Peyer's patch (tissue), 4 donors: ENCODE data around the gene PSMB2.
"Not testable (repeated sequence)": the region's sequence is repeated elsewhere in the genome, so short reads cannot be mapped to it uniquely, and the experiment has no call there.

ENCODE experiments used
- POLR2A ChIP-seq, 2 donors: fragments of 450-650 bp; IDR thresholded peaks; one replicate each; pipeline ENCODE4 v1.5.1; 2017; ENCODE audit warnings: antibody characterized with exemption in 2 of 2, mild to moderate bottlenecking in 2 of 2, moderate library complexity in 2 of 2
- TF ChIP-seq, protein P1 (sequence below), 6 experiments: fragments of 450-650 bp in 4 of 6; fragments of 200-600 bp in 2 of 6; sonication (generic) in 1 of 6; IDR thresholded peaks; one replicate each; pipeline ENCODE4 v1.5.1; 2017 to 2019; ENCODE audit warnings: antibody characterized with exemption in 6 of 6, mild to moderate bottlenecking in 3 of 6, moderate library complexity in 1 of 6

- TF ChIP-seq, protein P1, sequence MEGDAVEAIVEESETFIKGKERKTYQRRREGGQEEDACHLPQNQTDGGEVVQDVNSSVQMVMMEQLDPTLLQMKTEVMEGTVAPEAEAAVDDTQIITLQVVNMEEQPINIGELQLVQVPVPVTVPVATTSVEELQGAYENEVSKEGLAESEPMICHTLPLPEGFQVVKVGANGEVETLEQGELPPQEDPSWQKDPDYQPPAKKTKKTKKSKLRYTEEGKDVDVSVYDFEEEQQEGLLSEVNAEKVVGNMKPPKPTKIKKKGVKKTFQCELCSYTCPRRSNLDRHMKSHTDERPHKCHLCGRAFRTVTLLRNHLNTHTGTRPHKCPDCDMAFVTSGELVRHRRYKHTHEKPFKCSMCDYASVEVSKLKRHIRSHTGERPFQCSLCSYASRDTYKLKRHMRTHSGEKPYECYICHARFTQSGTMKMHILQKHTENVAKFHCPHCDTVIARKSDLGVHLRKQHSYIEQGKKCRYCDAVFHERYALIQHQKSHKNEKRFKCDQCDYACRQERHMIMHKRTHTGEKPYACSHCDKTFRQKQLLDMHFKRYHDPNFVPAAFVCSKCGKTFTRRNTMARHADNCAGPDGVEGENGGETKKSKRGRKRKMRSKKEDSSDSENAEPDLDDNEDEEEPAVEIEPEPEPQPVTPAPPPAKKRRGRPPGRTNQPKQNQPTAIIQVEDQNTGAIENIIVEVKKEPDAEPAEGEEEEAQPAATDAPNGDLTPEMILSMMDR (IDR thresholded peaks at IDR 0.05): not testable (repeated sequence)
- not testable (repeated sequence) for TF ChIP-seq POLR2A (IDR thresholded peaks at IDR 0.05)
These were observed 48.8 kb upstream of the PSMB2 start for GRCh38 chr1:35690103-35690502.
